Heart left ventricle (tissue), 16 donors: ENCODE data around the gene AGO3. TPM values are rescaled to one million over a fixed set of nuclear protein-coding genes. Genes with fewer than 3 reads are reported as not detected.

Experiments
- ATAC-seq, 4 donors: fragments of 200-7000 bp; cut with Tn5 transposase; one replicate each; pipeline ENCODE4 v1.9.1; 2020 to 2022; ENCODE audit warnings: moderate library complexity in 4 of 4, mild to moderate bottlenecking in 3 of 4, moderate number of reproducible peaks in 1 of 4
- DNase-seq, 5 donors: peaks; one replicate each; pipeline ENCODE4 v3.0.0-alpha.2; 2020
- H3K27ac ChIP-seq, 12 donors: fragments of 200-600 bp; sonication (generic) in 4 of 12; one replicate each; pipeline versions ENCODE4 v1.5.0 to v1.8.0; 2016 to 2022; ENCODE audit warnings: mild to moderate bottlenecking in 2 of 12
- H3K27me3 ChIP-seq, 9 donors: fragments of 200-600 bp; sonication (generic) in 2 of 9; one replicate each; pipeline versions ENCODE4 v1.5.1 to v1.8.0; 2016 to 2022; ENCODE audit warnings: mild to moderate bottlenecking in 3 of 9
- H3K36me3 ChIP-seq, 9 donors: fragments of 200-600 bp; sonication (generic) in 2 of 9; one replicate each; pipeline versions ENCODE4 v1.5.0 to v1.8.0; 2018 to 2022; ENCODE audit warnings: mild to moderate bottlenecking in 2 of 9
- H3K4me1 ChIP-seq, 12 donors: fragments of 200-600 bp; sonication (generic) in 4 of 12; one replicate each; pipeline versions ENCODE4 v1.5.0 to v1.8.0; 2016 to 2022; ENCODE audit warnings: mild to moderate bottlenecking in 3 of 12
- H3K4me3 ChIP-seq, 12 donors: fragments of 200-600 bp; sonication (generic) in 4 of 12; one replicate each; pipeline versions ENCODE4 v1.5.0 to v1.8.0; 2017 to 2022; ENCODE audit warnings: mild to moderate bottlenecking in 9 of 12, moderate library complexity in 4 of 12
- H3K9me3 ChIP-seq, 12 donors: fragments of 200-600 bp; sonication (generic) in 4 of 12; one replicate each; pipeline versions ENCODE4 v1.5.0 to v1.8.0; 2016 to 2022; ENCODE audit warnings: mild to moderate bottlenecking in 1 of 12
- POLR2A ChIP-seq, 2 donors: fragments of 450-650 bp; IDR thresholded peaks; one replicate each; pipeline ENCODE4 v1.6.1; 2017; ENCODE audit warnings: antibody characterized with exemption in 2 of 2, mild to moderate bottlenecking in 2 of 2, moderate library complexity in 2 of 2
- WGBS, 4 donors: extraction: QIAGEN DNeasy Blood & Tissue Kit in 2 of 4; methylation state at CpG; one replicate each; pipeline versions ENCODE4 v1.1.5 to v1.1.7; 2013 to 2018; 5-methylcytosine and 5-hydroxymethylcytosine counted together
- intact Hi-C, 10 donors: fragments of 100-400 bp; cut with DNase I; formaldehyde crosslinking; loops; one replicate each; pipeline versions ENCODE4 v1.11.1 to v1.14.2; 2022
- polyA plus RNA-seq, 2 donors: library from polyadenylated mRNA; stranded (reverse); fragments of 200-250 nt; gene quantifications; one replicate each; pipeline ENCODE4 v1.2.3, GENCODE V29; 2013
- total RNA-seq, 9 donors: library from RNA; depleted of rRNA in 2 of 9; stranded (reverse); fragments of >200 nt in 2 of 9; fragmentation: NEBNext Ultra II Directional in 3 of 9; extraction: Animal tissue kit (Norgen Biotek cat#: 25700) in 3 of 9; gene quantifications; one replicate each; pipeline versions ENCODE4 v1.1.0 to v1.2.4, GENCODE V29; 2016 to 2023
- TF ChIP-seq, protein P1 (sequence below), 12 donors: fragments of 200-600 bp; sonication (generic) in 4 of 12; IDR thresholded peaks; one replicate each; pipeline versions ENCODE4 v1.5.0 to v1.8.0; 2018 to 2022; ENCODE audit warnings: antibody characterized with exemption in 12 of 12, mild to moderate bottlenecking in 5 of 12
- donor health status: ischemic (EF 13 %, LVEDD 7.1; RV severe dilation, severe dysfunction).
- donor health status: healthy with polysubstance abuse.
- donor health status: DM: no; HTN: yes; CAD: no.
- donor health status: DM: no; HTN: no; CAD: no.
- donor health status: ischemic (EF 25% LVEDD 6.9; RV normal size, moderate dysfunction).
- donor health status: ischemic (EF 25% LVEDD 5.7; RV mildly dilated, moderate dysfunction).
- donor health status: healthy.
- donor health status: DM: yes; HTN: yes; CAD: no.
- donor health status: ischemic (EF 35%, LVEDD 5.7; RV mildly dilated, moderate dysfunction).
- donor health status: nonischemic (EF 11% LVEDD 7.7; RV severe dilation, severe dysfunction).
- donor health status: DM: yes; HTN: yes; CAD: no.
- donor health status: PGD.
- donor health status: ischemic (EF 29% LVEDD 5.4; RV normal size, mild dysfunction).
- donor health status: nonischemic (EF 23%, LVEDD 6.1; RV moderate dilation, normal function).

Gene AGO3
- total and polyA plus RNA-seq, 11 donors: 2.8 to 18.8 (median 12.2) TPM

DNA sequence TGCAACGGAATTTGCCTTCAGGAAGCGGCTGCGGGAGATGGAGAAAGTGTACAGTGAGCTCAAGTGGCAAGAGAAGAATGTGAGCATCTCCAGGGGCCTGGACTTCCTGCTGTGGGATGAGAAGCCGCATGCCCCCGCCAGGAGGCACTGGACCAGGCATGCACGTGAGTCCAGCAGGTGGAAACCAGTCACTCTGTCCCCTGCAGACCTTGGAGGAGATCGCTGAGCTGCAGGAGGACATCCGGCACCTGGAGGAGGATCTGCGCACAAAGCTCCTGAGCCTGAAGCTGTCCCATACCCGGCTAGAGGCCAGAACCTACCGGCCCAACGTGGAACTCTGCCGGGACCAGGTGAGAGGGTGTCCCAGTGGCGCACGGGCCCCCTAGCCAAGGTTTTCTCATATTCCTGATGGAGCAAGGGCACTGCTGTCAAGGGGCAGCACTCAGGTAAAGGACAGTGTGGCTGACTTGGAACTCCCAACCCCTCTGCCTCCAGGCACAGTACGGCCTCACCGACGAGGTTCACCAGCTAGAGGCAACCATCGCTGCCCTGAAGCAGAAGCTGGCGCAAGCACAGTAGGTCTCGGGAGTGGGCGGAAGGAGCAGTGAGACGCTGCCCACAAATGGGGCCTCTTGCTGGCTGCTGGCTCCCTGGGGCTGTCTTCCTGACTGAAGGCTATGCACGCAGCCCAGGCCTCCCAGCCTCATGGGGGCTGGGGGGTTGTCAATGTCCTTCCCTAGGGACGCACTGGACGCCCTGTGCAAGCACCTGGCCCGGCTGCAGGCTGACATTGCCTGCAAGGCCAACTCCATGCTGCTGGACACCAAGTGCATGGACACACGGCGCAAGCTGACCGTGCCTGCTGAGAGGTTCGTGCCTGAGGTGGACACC lies 156.6 kb downstream of the AGO3 start:
- ATAC-seq (no peak), DNase-seq (no peak)
- peaks cover 0 to 40% (median 20%) of the 10 kb centered on the region in 12 donors for H3K4me1 ChIP-seq
- WGBS, 4 donors: 87 to 90% (median 89%) methylated on average over 24 to 31 of the region's 31 CpGs
- TF ChIP-seq, protein P1, sequence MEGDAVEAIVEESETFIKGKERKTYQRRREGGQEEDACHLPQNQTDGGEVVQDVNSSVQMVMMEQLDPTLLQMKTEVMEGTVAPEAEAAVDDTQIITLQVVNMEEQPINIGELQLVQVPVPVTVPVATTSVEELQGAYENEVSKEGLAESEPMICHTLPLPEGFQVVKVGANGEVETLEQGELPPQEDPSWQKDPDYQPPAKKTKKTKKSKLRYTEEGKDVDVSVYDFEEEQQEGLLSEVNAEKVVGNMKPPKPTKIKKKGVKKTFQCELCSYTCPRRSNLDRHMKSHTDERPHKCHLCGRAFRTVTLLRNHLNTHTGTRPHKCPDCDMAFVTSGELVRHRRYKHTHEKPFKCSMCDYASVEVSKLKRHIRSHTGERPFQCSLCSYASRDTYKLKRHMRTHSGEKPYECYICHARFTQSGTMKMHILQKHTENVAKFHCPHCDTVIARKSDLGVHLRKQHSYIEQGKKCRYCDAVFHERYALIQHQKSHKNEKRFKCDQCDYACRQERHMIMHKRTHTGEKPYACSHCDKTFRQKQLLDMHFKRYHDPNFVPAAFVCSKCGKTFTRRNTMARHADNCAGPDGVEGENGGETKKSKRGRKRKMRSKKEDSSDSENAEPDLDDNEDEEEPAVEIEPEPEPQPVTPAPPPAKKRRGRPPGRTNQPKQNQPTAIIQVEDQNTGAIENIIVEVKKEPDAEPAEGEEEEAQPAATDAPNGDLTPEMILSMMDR (IDR thresholded peaks at IDR 0.05): no peak
- TF ChIP-seq POLR2A (IDR thresholded peaks at IDR 0.05): no peak
- intact Hi-C loops: loop anchor here in 3 of 10 donors (5.0 to 10.0 kb wide), 3 partner anchors 203 to 233 kb away; partner anchors contain the start of gene AGO1 (in 1 of the 3)
- peaks cover 1 to 19% (median 16%) of the 10 kb centered on the region in 9 donors for H3K36me3 ChIP-seq
- no peaks in the 10 kb centered on the region for H3K9me3 ChIP-seq
- peak overlapping the region in 1 of 12 donors; percentile 93 for H3K27ac ChIP-seq
- no peak overlapping the region for H3K4me3 ChIP-seq
- H3K27me3 ChIP-seq: peaks cover 0 to 26% (median 5%) of the 10 kb centered on the region in 9 donors

DNA sequence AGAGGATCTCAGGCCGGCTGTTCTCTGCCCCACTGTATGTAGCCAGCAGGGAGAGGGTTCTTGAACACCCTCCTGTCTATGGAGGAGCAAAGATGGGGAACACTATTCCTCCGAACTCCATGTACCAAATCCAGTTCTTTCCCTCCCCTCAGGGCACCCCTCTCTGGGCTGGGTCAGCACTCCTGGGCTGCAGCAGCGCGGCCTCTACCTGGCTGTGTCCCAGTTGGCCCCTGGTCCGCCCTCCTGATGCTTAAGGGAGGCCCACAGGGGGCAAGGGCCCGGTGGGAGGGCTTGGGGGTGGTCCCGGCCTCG lies 157.3 kb downstream of the AGO3 start:
- Histone ChIP-seq H3K27ac (peak overlapping the region in 11 of 12 donors; percentile 81 to 95 (median 92)), H3K4me3 (peak overlapping the region; percentile 59 to 100 (median 94)), H3K27me3 (peaks cover 0 to 26% (median 5%) of the 10 kb centered on the region in 9 donors), H3K36me3 (peaks cover 4 to 27% (median 23%) of the 10 kb centered on the region in 9 donors), H3K9me3 (no peaks in the 10 kb centered on the region), H3K4me1 (peaks cover 0 to 47% (median 23%) of the 10 kb centered on the region in 12 donors)
- ATAC-seq (peak in 1 of 4 donors; percentile 12), DNase-seq (no peak)
- 27 to 45% (median 32%) methylated on average over 4 to 8 of the region's 8 CpGs for WGBS, 4 donors
- no peak for TF ChIP-seq POLR2A (IDR thresholded peaks at IDR 0.05)
- TF ChIP-seq, protein P1 (IDR thresholded peaks at IDR 0.05): no peak
- intact Hi-C loops: loop anchor here in 3 of 10 donors (5.0 to 10.0 kb wide), 3 partner anchors 203 to 233 kb away; partner anchors contain the start of gene AGO1 (in 1 of the 3)

DNA sequence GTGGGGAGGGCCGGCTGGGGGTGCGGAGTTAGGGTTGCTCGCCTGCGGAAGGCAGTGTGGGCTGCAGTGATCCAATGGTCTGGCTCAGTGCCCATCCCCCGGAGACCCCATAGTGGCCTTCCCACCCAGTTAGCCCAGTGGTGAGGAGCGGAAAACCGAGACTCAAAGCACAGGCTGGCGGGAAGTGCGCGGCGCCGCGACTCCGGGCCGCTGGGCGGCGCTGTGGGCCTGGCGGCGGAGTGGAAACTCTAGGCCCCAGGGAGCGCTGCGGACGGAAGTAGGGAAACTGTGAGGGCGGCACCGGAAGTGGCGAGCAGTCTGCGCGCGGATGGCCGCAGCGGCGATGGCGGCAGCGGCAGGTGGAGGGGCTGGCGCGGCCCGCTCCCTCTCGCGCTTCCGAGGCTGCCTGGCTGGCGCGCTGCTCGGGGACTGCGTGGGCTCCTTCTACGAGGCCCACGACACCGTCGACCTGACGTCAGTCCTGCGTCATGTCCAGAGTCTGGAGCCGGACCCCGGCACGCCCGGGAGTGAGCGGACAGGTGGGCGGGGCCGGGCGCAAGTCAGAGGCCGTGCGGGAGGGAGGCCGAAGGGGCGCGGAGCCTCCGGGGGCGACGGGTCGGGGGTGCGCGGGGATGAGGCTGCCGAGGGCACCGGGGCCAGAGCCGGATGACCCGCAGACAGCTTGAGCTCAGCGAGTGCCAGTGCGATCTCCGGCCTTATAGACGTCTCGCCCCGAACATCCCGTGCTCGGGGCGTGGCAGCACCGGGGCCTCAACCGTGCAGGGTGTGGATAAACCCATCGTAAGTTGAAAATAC lies 157.9 kb downstream of the AGO3 start, which contains the start of gene ADPRS:
TSS of gene ADPRS (plus strand) at position 316 of the 816 bp plus-strand sequence. CDS start at position 329, 13 bp downstream.
- Histone ChIP-seq H3K27me3 (peaks cover 0 to 23% (median 5%) of the 10 kb centered on the region in 9 donors), H3K4me1 (peaks cover 0 to 50% (median 27%) of the 10 kb centered on the region in 12 donors), H3K9me3 (no peaks in the 10 kb centered on the region), H3K27ac (peak within 1 kb of the TSS; percentile 78 to 95 (median 90)), H3K4me3 (peak within 1 kb of the TSS; percentile 59 to 100 (median 94)), H3K36me3 (peaks cover 4 to 32% (median 29%) of the 10 kb centered on the region in 9 donors)
- DNase-seq: peak; percentile 90 to 94 (median 92)
- WGBS, 4 donors: 0 to 1% (median 1%) methylated on average over 6 to 84 of the region's 84 CpGs
- ATAC-seq: peak; percentile 73 to 93 (median 92)
- intact Hi-C loops: loop anchor here in 3 of 10 donors (5.0 to 10.0 kb wide), 3 partner anchors 204 to 234 kb away; partner anchors contain the start of gene AGO1 (in 1 of the 3)
- TF ChIP-seq, protein P1 (IDR thresholded peaks at IDR 0.05): peak; percentile 97 to 100 (median 98)
- peak in 1 of 2 donors; percentile 91 for TF ChIP-seq POLR2A (IDR thresholded peaks at IDR 0.05)
